ENCODE data around the gene ASB9. TPM values are rescaled to one million over a fixed set of nuclear protein-coding genes. Genes with fewer than 3 reads are reported as not detected.

Gene ASB9
- total and polyA plus RNA-seq, 2 experiments from 2014 or later, result 0.97 TPM; not detected in 1

GRCh38 chrX:15235001-15235400, 34.9 kb downstream of the ASB9 start:
- Histone ChIP-seq H3K79me2 (ENCODE audit: insufficient read depth) (no peaks in the 10 kb centered on the region), H3K4me2 (ENCODE audit: unreplicated experiment) (no peak overlapping the region), H2AFZ (no peak overlapping the region), H3F3A (ENCODE audit: insufficient read depth) (no peaks in the 10 kb centered on the region), H3K9me2 (ENCODE audit: insufficient read depth) (no peaks in the 10 kb centered on the region), H4K20me1 (ENCODE audit: insufficient read depth) (no peaks in the 10 kb centered on the region), H3K4me1 (ENCODE audit: insufficient read depth) (no peaks in the 10 kb centered on the region), H3K4me3 (no peak overlapping the region), H3K36me3 (ENCODE audit: low read depth) (no peaks in the 10 kb centered on the region), H3K9ac (no peak overlapping the region), H3K9me3 (ENCODE audit: low read depth) (no peaks in the 10 kb centered on the region), H3K27ac (no peak overlapping the region), H3K27me3 (replicated peaks; ENCODE audit: insufficient read depth) (no peaks in the 10 kb centered on the region)
- TF ChIP-seq EZH2 (IDR thresholded peaks at IDR 0.05; ENCODE audit: insufficient read depth, poor library complexity, severe bottlenecking), result no peak
- no peak for TF ChIP-seq EZH2phosphoT487 (IDR thresholded peaks at IDR 0.05; ENCODE audit: insufficient read depth, low read depth)
- no peak for DNase-seq
- 9 to 25% methylated on average over 1 of the region's 1 CpG for WGBS, 2 experiments (ENCODE audit: low coverage in 1 of 2, low lambda C conversion rate in 2 of 2, missing lambda C conversion rate in 2 of 2)
- in situ Hi-C loops (cut with MboI), result loop anchor here (25.0 kb wide), 1 partner anchor 1148 kb away; no protein-coding TSS in a partner anchor

- Histone ChIP-seq H2AFZ (no peak overlapping the region), H3K36me3 (ENCODE audit: low read depth) (no peaks in the 10 kb centered on the region), H4K20me1 (ENCODE audit: insufficient read depth) (no peaks in the 10 kb centered on the region), H3K9me2 (ENCODE audit: insufficient read depth) (no peaks in the 10 kb centered on the region), H3K27me3 (replicated peaks; ENCODE audit: insufficient read depth) (no peaks in the 10 kb centered on the region), H3K4me2 (ENCODE audit: unreplicated experiment) (no peak overlapping the region), H3K4me3 (no peak overlapping the region), H3K79me2 (ENCODE audit: insufficient read depth) (no peaks in the 10 kb centered on the region), H3F3A (ENCODE audit: insufficient read depth) (no peaks in the 10 kb centered on the region), H3K27ac (no peak overlapping the region), H3K9ac (no peak overlapping the region), H3K9me3 (ENCODE audit: low read depth) (no peaks in the 10 kb centered on the region), H3K4me1 (ENCODE audit: insufficient read depth) (no peaks in the 10 kb centered on the region)
- in situ Hi-C loops (cut with MboI), result loop anchor here (25.0 kb wide), 1 partner anchor 1146 kb away; no protein-coding TSS in a partner anchor
- peak; percentile 45 for DNase-seq
- WGBS, 2 experiments (ENCODE audit: low coverage in 1 of 2, low lambda C conversion rate in 2 of 2, missing lambda C conversion rate in 2 of 2), result 0 to 5% methylated on average over 3 of the region's 3 CpGs
- TF ChIP-seq EZH2 (IDR thresholded peaks at IDR 0.05; ENCODE audit: insufficient read depth, poor library complexity, severe bottlenecking) (no peak), EZH2phosphoT487 (IDR thresholded peaks at IDR 0.05; ENCODE audit: insufficient read depth, low read depth) (no peak)
These were observed 36.4 kb downstream of the ASB9 start for GRCh38 chrX:15233416-15234015.

- 40 to 43% methylated on average over 1 of the region's 1 CpG for WGBS, 2 experiments (ENCODE audit: low coverage in 1 of 2, low lambda C conversion rate in 2 of 2, missing lambda C conversion rate in 2 of 2)
- H3K9me3 ChIP-seq (ENCODE audit: low read depth), result no peaks in the 10 kb centered on the region
- no peaks in the 10 kb centered on the region for H3K27me3 ChIP-seq (replicated peaks; ENCODE audit: insufficient read depth)
- no peak overlapping the region for H3K4me2 ChIP-seq (ENCODE audit: unreplicated experiment)
- no peak overlapping the region for H3K4me3 ChIP-seq
- no peak overlapping the region for H2AFZ ChIP-seq
- in situ Hi-C loops (cut with MboI), result loop anchor here (25.0 kb wide), 1 partner anchor 1137 kb away; no protein-coding TSS in a partner anchor
- no peaks in the 10 kb centered on the region for H3K9me2 ChIP-seq (ENCODE audit: insufficient read depth)
- no peaks in the 10 kb centered on the region for H3K4me1 ChIP-seq (ENCODE audit: insufficient read depth)
- H3F3A ChIP-seq (ENCODE audit: insufficient read depth), result no peaks in the 10 kb centered on the region
- no peak for DNase-seq
- no peaks in the 10 kb centered on the region for H3K79me2 ChIP-seq (ENCODE audit: insufficient read depth)
- no peak overlapping the region for H3K9ac ChIP-seq
- no peaks in the 10 kb centered on the region for H3K36me3 ChIP-seq (ENCODE audit: low read depth)
- no peak for TF ChIP-seq EZH2phosphoT487 (IDR thresholded peaks at IDR 0.05; ENCODE audit: insufficient read depth, low read depth)
- TF ChIP-seq EZH2 (IDR thresholded peaks at IDR 0.05; ENCODE audit: insufficient read depth, poor library complexity, severe bottlenecking), result no peak
- no peaks in the 10 kb centered on the region for H4K20me1 ChIP-seq (ENCODE audit: insufficient read depth)
- H3K27ac ChIP-seq, result no peak overlapping the region
These were observed 45.1 kb downstream of the ASB9 start for GRCh38 chrX:15224747-15225146.

GRCh38 chrX:15221321-15221720, 48.6 kb downstream of the ASB9 start:
- Histone ChIP-seq H3K9me3 (ENCODE audit: low read depth) (no peaks in the 10 kb centered on the region), H2AFZ (no peak overlapping the region), H3K79me2 (ENCODE audit: insufficient read depth) (no peaks in the 10 kb centered on the region), H3K36me3 (ENCODE audit: low read depth) (no peaks in the 10 kb centered on the region), H3K9ac (no peak overlapping the region), H3K9me2 (ENCODE audit: insufficient read depth) (no peaks in the 10 kb centered on the region), H3F3A (ENCODE audit: insufficient read depth) (no peaks in the 10 kb centered on the region), H4K20me1 (ENCODE audit: insufficient read depth) (no peaks in the 10 kb centered on the region), H3K27me3 (replicated peaks; ENCODE audit: insufficient read depth) (no peaks in the 10 kb centered on the region), H3K4me3 (no peak overlapping the region), H3K4me2 (ENCODE audit: unreplicated experiment) (no peak overlapping the region), H3K27ac (no peak overlapping the region), H3K4me1 (ENCODE audit: insufficient read depth) (no peaks in the 10 kb centered on the region)
- no peak for TF ChIP-seq EZH2 (IDR thresholded peaks at IDR 0.05; ENCODE audit: insufficient read depth, poor library complexity, severe bottlenecking)
- no peak for TF ChIP-seq EZH2phosphoT487 (IDR thresholded peaks at IDR 0.05; ENCODE audit: insufficient read depth, low read depth)
- no peak for DNase-seq
- in situ Hi-C loops (cut with MboI), result no loop called here
